ENCODE measurements around the gene ADRM1. TPM values are rescaled to one million over a fixed set of nuclear protein-coding genes. Genes with fewer than 3 reads are reported as not detected.

Gene ADRM1
- 261 and 263 TPM in 2 replicates for total RNA-seq (2022)
- percentile 88 among the genes with signal in this experiment for Bru-seq, nascent RNA
- BruChase-seq, experiment 1, labeled RNA remaining after a 2-hour chase: percentile 91 among the genes with signal in this experiment
- percentile 95 among the genes with signal in this experiment for BruChase-seq, experiment 2, labeled RNA remaining after a 6-hour chase
- long read RNA-seq, transcript ADRM1-205 (9 exons, 1,361 nt): minor isoform, 112 of 1,196 reads
- long read RNA-seq, transcript ADRM1-201 (10 exons, 1,478 nt): major isoform, 810 of 1,196 reads
- long read RNA-seq, partial matches to known transcripts: 124 of 1,196 reads
- long read RNA-seq, other reads (novel, unspliced or antisense): 149 of 1,196 reads

DNA sequence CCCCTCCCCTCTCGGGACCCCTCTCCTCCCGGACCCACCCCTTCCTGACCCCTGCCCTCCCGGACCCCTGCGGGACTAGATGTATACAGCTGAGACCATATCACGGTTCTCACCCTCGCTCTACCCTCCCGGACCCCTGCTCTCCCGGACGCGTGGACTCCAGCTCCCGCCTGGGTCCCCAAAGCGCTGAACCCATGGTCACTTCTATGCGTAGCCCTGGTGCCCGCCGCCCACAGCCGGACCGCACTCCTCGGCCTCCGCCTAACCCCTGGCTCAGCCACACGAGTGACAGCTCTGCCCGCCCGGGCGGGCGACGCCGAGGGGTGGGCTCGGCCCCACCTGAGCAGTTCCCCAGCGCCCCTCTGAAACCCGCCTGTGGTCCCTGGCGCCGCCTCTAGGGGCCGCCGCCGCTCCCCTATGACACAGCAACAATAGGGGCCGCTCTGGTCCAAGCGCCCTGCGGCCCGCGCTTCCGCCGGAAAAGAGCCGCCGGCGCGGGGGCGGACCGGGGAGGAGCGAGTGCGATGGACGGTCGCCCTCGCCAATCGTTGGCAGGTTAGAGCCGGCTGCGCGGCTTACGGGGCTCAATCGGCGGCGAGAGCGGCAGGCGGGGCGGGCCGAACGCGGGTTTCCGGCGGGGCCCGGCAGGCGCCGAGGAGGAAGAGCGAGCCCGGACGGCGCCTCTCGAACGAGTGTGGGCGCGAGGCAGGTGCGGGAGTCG is at the start of gene ADRM1:
Gene ADRM1, plus strand, starts transcription at position 657 of the 721 bp plus-strand sequence. CDS start 572 bp downstream, outside the sequence.
- peak within 1 kb of the TSS; percentile 98 for H3K4me3 ChIP-seq (ENCODE audit: low read depth, low read length)
- intact Hi-C loops (cut with micrococcal nuclease; ENCODE audit: unreplicated experiment): loop anchor here (1.0 to 10.0 kb wide), 10 partner anchors 18 to 1340 kb away; partner anchors contain the start of genes MRGBP and OSBPL2
- ChIA-PET CTCF (interaction anchor here (0.6 to 1.6 kb wide), 41 partner anchors 10 to 1896 kb away, joined by 3 to 82 read pairs (median 5); partner anchors contain the start of genes LAMA5, OSBPL2 and RPS21), POLR2A (interaction anchor here (0.5 to 1.0 kb wide), 15 partner anchors 16 to 559 kb away, joined by 3 to 14 read pairs (median 6); partner anchors contain the start of genes LSM14B, RPS21 and TCFL5)
- H3K36me3 ChIP-seq (ENCODE audit: control insufficient read depth, insufficient read depth, low read length): peaks cover 22% of the 10 kb centered on the region
- H3K4me1 ChIP-seq: peaks cover 20% of the 10 kb centered on the region
- peaks cover 96% of the 10 kb centered on the region for H3K36me3 Mint-ChIP-seq (ENCODE audit: insufficient read depth, unreplicated experiment)
- peak within 1 kb of the TSS; percentile 97 for H3K27ac Mint-ChIP-seq (ENCODE audit: unreplicated experiment)
- TF ChIP-seq CTCF (IDR thresholded peaks at IDR 0.05; ENCODE audit: insufficient read depth in 1 of 2, low read depth in 1 of 2, low read length in 1 of 2, severe bottlenecking in 1 of 2, unreplicated experiment in 1 of 2): peak; percentile 100
- H3K9me3 ChIP-seq: no peaks in the 10 kb centered on the region
- H3K9me3 Mint-ChIP-seq (ENCODE audit: unreplicated experiment): no peaks in the 10 kb centered on the region
- no peaks in the 10 kb centered on the region for H3K27me3 Mint-ChIP-seq (ENCODE audit: insufficient read depth, unreplicated experiment)
- H3K4me3 Mint-ChIP-seq (ENCODE audit: unreplicated experiment): peak within 1 kb of the TSS; percentile 89
- BruUV-seq (replicated peaks): no TSS peak
- H3K27me3 ChIP-seq (replicated peaks; ENCODE audit: control insufficient read depth, insufficient read depth, low read length): no peaks in the 10 kb centered on the region
- DNase-seq: peak; percentile 99 to 100
- peaks cover 30% of the 10 kb centered on the region for H3K4me1 Mint-ChIP-seq (ENCODE audit: low read depth, unreplicated experiment)

GRCh38 chr20:62253398-62253797 is 49.4 kb upstream of the ADRM1 start:
- no TSS peak for BruUV-seq (replicated peaks)
- Mint-ChIP-seq H3K27ac (ENCODE audit: unreplicated experiment) (no peak overlapping the region), H3K27me3 (ENCODE audit: insufficient read depth, unreplicated experiment) (no peaks in the 10 kb centered on the region), H3K4me3 (ENCODE audit: unreplicated experiment) (no peak overlapping the region), H3K4me1 (ENCODE audit: low read depth, unreplicated experiment) (peaks cover 7% of the 10 kb centered on the region), H3K36me3 (ENCODE audit: insufficient read depth, unreplicated experiment) (peaks cover 59% of the 10 kb centered on the region), H3K9me3 (ENCODE audit: unreplicated experiment) (no peaks in the 10 kb centered on the region)
- ChIA-PET POLR2A (no interaction called here), CTCF (no interaction called here)
- Histone ChIP-seq H3K4me1 (no peaks in the 10 kb centered on the region), H3K4me3 (ENCODE audit: low read depth, low read length) (no peak overlapping the region), H3K9me3 (no peaks in the 10 kb centered on the region), H3K27me3 (replicated peaks; ENCODE audit: control insufficient read depth, insufficient read depth, low read length) (no peaks in the 10 kb centered on the region), H3K36me3 (ENCODE audit: control insufficient read depth, insufficient read depth, low read length) (peaks cover 5% of the 10 kb centered on the region)
- intact Hi-C loops (cut with micrococcal nuclease; ENCODE audit: unreplicated experiment): no loop called here
- peak in 1 of 2 experiments; percentile 45 for DNase-seq
- no peak for TF ChIP-seq CTCF (IDR thresholded peaks at IDR 0.05; ENCODE audit: insufficient read depth in 1 of 2, low read depth in 1 of 2, low read length in 1 of 2, severe bottlenecking in 1 of 2, unreplicated experiment in 1 of 2)

DNA sequence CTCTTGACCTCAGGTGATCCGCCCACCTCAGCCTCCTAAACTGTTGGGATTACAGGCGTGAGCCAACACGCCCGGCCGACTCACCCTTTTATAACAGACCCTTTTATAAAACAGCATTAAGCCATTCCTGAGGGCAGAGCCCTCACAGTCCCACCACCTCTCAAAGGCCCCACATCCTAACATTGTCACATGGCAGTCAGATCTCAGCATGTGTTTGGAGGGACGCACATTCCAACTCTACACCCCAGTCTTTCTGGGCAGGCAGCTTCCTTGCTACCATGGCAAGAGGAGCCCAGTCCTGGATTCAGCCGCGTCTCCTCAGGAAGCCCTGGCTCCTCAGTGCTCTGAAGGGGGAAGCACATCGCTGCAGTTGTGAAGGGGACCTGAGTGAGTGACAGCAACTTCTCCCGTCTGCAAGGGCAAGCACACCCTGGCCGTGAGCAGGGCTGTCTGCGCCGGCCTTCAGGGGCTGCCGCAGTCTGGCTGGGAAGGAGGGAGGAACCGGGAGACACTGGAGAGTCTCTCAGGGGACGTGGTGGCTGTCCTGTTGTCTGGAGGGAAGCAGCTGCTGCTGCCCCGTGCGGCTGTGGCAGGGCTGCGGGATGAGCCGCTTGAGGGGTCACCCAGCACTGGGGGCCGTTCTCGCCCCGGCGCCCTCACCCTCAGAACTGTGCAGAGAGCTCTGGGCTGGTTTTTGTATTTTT is 48.6 kb upstream of the ADRM1 start:
- no peaks in the 10 kb centered on the region for H3K9me3 Mint-ChIP-seq (ENCODE audit: unreplicated experiment)
- peaks cover 7% of the 10 kb centered on the region for H3K4me1 Mint-ChIP-seq (ENCODE audit: low read depth, unreplicated experiment)
- no peak for DNase-seq
- BruUV-seq (replicated peaks): no TSS peak
- Histone ChIP-seq H3K36me3 (ENCODE audit: control insufficient read depth, insufficient read depth, low read length) (peaks cover 5% of the 10 kb centered on the region), H3K4me1 (no peaks in the 10 kb centered on the region), H3K4me3 (ENCODE audit: low read depth, low read length) (no peak overlapping the region), H3K9me3 (no peaks in the 10 kb centered on the region), H3K27me3 (replicated peaks; ENCODE audit: control insufficient read depth, insufficient read depth, low read length) (no peaks in the 10 kb centered on the region)
- POLR2A ChIA-PET: no interaction called here
- intact Hi-C loops (cut with micrococcal nuclease; ENCODE audit: unreplicated experiment): no loop called here
- CTCF ChIA-PET: no interaction called here
- TF ChIP-seq CTCF (IDR thresholded peaks at IDR 0.05; ENCODE audit: insufficient read depth in 1 of 2, low read depth in 1 of 2, low read length in 1 of 2, severe bottlenecking in 1 of 2, unreplicated experiment in 1 of 2): no peak
- no peak overlapping the region for H3K27ac Mint-ChIP-seq (ENCODE audit: unreplicated experiment)
- H3K27me3 Mint-ChIP-seq (ENCODE audit: insufficient read depth, unreplicated experiment): no peaks in the 10 kb centered on the region
- no peak overlapping the region for H3K4me3 Mint-ChIP-seq (ENCODE audit: unreplicated experiment)
- peaks cover 67% of the 10 kb centered on the region for H3K36me3 Mint-ChIP-seq (ENCODE audit: insufficient read depth, unreplicated experiment)
